SHP77 treated with DMSO at 0.1 percent for 48 hours (cell line): Measurements from ENCODE around the gene PLPPR5.
"Not testable (repeated sequence)": the region's sequence is repeated elsewhere in the genome, so short reads cannot be mapped to it uniquely, and the experiment has no call there.

Source experiments
- DNase-seq: peaks from one replicate; lab custom pipeline; 2025; lab: John Stamatoyannopoulos, UW

PLPPR5 gene, protein sequence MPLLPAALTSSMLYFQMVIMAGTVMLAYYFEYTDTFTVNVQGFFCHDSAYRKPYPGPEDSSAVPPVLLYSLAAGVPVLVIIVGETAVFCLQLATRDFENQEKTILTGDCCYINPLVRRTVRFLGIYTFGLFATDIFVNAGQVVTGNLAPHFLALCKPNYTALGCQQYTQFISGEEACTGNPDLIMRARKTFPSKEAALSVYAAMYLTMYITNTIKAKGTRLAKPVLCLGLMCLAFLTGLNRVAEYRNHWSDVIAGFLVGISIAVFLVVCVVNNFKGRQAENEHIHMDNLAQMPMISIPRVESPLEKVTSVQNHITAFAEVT

DNA sequence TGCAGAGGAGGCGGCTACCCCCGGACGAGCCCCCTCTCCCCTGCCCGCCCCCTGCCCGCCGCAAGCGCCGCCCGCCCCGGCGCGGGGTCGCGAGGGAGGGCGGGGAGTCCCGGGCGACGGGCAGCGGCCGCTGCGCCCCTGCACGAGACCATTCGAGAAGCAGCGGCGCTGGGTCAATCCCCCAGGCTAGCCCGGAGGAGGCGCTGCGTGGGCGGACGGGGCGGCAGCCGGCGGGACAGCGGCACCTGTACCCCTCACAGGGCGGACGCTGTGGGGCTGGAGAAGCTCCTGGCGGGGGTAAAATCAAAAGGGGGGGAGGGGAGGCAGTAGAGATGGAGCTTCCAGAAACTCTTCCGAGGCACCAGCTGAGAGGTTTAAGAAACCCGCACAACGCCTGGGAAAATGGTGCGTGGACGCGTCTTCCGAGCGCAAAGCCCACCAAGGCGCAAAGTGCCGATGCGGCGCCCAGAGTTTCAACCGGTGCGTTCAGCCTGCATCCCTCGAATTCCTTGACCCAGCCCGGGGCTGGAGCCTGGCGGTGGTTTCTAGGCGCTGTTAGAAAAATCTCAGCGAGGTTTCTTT lies at the start of gene PLPPR5:
Gene PLPPR5, minus strand, starts transcription at position 1 of the 582 bp plus-strand sequence. CDS start 190 bp downstream, outside the sequence.
- no peak for DNase-seq

DNA sequence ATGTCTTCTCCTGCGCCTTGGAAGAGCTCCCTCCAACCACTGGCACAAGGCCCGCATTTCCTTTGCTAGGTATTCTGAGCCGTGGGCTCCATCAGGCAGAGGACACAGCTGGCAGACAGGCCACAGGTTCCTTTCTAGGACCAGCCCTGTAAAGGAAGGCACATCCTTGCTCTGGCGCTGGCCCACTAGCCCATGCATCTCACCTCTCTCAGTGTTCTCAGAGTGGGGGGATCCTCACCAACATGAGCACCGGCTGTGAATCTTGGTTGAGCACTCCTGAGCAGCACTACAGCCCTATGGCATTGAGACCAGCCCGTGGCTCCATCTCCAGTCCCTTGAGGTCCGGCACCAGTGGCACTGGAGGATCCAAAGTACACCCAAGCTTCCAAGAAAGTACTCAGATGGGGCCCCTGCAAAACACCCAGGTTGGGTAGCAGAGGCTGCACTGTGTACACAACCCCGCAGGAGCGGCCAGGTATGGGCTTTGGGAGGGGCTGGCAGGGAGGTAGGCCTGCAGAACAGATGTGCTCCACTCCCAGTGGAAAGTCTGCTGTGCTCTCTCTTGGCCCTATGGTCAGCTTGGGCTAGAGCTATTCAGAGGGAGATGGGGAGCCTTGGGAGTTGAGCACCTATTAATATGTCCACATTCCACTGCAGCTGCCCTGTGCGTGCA lies 47.1 kb upstream of the PLPPR5 start:
- no peak for DNase-seq

DNA sequence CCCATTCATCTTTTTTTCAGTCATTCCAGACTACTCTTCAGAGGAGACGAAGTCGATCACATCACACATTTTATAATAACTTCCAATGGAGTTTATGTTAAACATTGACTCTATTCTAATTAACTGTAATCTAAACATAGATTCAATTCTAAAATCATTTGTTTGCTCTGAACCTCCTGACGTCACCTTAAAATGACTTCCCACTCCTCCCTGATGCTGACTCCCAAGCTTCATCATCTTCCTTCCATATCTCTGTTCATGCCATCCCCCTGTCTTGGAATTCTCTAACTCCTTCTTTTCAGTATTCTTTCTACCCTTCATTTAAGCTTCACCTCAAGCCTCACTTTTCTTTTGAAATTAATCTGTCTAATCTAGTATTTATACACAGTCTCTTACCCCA lies 45.1 kb upstream of the PLPPR5 start:
- no peak for DNase-seq

DNA sequence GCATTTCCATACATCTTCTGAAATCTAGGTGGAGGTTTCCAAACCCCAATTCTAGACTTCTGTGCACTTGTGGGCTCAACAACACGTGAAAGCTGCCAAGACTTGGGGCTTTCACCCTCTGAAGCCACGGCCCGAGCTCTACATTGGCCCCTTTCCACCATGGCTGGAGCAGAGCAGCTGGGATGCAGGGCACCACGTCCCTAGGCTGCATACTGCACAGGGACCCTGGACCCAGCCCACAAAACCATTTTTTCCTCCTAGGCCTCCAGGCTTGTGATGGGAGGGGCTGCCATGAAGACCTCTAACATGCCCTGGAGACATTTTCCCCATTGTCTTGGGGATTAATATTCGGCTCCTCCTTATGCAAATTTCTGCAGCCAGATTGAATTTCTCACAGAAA lies 32.1 kb upstream of the PLPPR5 start:
- not testable (repeated sequence) for DNase-seq

DNA sequence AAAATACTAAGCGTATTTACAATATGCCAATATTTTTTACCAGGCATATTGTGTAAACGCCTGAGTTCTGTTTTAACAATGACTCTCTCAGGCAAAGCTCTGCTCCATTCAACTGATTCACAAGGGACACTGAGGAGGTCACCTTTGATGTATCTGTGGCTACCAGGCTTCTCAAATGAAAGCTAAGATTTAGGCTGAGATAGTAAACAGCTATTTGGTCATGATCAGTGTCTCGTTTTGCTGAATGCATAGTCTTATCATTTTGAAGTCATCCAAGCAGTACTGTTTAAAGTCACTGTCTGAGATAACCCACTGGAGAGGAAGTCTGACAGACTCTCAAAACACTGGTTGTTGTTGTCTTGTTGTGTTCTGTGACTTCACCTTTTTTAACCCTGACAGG lies 13.7 kb upstream of the PLPPR5 start:
- no peak for DNase-seq

DNA sequence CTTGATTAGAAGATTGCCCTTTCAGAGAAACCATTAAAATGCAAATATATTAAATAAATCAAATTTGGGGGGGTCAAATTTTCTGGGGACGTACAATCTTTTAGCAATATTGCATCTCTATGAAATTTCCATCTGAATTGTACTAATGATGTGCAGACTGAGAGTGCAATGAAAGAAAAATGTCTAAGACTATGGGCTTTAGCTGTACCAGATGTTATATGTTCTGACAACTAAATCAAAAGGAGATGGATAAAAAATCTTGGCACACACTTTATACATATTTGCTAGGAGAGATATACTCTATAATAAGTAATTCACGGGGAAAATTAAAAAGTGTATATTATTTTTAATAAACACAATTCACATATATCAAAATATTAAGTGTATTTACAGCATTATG lies 13.0 kb upstream of the PLPPR5 start:
- no peak for DNase-seq

DNA sequence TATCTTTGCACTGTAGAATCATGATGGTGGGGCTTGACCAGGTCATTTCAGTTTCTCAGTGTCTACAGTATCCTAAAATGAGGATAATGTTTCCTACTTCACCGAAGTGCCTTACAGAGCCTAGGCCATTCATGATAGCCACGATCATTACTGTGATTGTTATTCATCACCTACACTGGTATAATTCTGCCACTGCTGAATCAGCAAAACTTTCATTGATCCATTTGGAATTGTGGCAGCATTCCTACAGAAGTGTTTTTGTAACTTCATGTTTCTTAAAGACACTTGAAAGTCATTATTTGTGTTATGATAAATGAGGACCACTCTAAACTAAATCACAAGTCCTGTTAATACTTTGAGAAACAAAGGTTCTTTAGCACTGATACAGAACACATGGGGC lies 6.0 kb upstream of the PLPPR5 start:
- no peak for DNase-seq

DNA sequence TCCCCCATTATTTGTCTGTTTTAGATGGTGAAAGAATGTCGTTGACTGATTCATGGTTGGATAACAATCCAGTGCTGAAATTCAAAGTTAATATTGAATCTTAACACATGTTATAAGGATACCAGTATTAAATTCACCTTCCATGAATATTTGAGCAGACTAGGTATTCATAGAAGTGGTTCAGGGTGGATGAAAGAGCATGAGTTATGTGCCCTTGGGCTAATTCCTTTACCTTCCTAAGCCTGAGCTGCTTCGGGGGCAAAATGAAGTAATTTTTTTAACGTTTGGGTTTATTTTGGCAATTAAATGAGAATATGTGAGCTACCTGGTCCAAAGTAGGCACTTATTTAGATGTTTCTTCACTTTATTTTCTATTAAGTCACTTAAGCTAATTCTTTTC lies 2.7 kb upstream of the PLPPR5 start:
- no peak for DNase-seq

DNA sequence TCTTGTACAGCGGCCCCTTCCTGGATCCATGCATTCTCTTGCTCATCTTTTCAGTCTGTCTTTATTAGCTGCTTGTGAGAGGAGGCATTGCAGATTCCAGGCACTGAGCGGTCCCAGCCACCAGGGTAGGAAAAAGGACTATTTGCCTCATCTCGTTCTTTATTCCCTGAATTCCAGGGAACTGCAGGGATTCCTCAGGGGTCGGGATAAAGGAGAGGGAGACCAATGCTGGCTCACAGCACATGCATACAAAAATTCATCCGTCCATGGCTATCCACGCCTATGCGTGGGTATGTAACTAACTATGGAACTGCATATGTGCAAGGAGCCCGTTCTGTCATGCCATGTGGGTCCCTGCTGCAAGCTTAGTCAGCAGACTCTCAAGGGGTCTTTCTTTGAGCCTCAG lies 879 bp upstream of the PLPPR5 start:
- no peak for DNase-seq

DNA sequence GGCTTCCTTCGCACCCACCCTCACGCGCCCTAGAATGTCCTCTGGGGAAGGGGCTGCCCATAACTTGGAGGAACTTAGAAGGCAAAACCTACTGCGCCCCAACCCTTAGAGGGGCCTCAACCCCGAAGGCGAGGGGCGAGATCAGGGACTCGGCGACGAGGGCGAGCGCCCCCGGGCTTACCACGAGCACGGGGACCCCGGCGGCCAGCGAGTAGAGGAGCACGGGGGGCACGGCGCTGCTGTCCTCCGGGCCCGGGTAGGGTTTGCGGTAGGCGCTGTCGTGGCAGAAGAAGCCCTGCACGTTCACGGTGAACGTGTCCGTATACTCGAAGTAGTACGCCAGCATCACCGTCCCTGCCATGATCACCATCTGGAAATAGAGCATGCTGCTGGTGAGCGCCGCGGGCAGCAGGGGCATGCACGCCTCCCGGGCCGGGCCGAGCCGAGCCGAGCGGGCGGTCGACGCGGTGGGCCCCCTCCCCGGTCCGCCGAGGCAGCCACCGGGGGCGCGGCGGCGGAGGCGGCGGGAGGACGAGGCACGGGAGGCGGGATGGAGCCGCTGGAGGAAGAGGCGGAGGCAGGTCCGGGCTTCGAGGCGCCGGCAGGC lies 304 bp downstream of the PLPPR5 start:
- DNase-seq = no peak

DNA sequence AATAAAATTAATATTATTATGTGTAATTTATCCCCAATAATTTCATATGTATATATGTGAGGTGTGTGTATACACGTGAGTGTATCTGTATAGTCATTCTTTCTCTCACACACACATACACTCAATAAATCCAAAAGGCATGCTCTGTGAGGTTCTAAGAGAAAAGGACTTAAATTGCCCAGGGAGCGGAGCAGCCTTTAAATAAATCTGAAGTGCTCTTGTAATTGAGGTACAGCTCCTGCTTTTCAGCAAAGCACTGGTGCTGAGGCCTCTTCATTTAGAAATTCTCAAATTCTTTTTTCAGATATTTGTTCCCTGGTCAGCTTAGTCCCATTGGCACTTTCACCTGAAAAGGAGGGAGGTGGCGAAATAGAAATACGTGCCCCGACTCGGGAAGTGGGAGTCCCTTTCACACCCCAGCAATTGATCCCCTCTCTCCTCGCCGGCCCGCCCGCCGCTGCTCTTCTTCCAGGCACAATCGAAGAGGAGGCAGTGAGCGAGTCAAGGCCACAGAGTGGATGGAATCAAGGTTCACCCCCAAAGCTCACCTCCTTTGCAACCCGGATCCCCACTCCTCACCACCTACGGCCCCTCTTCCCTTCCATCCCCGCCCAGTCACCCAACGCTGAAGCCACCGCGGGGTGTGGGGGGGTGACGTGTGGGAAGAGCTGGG lies 944 bp downstream of the PLPPR5 start:
- DNase-seq = no peak

DNA sequence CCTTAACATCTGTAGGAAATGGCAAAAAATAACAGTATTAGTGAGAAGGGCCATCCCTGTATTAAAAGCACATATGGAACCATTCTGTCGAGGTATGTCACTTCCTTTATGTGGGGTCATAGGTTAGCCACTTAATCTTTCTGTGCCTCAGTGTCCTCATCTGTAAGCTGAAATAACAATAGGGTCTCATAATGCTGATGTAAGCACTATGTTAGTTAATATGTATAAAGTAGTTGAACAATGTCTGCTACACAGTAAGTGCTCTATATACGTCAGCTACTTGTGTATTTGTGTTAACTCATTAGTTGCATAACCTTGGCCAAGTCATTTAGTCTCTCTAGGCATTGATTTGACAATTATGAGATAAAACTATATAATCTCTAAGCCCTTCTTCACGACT lies 11.8 kb downstream of the PLPPR5 start:
- no peak for DNase-seq

DNA sequence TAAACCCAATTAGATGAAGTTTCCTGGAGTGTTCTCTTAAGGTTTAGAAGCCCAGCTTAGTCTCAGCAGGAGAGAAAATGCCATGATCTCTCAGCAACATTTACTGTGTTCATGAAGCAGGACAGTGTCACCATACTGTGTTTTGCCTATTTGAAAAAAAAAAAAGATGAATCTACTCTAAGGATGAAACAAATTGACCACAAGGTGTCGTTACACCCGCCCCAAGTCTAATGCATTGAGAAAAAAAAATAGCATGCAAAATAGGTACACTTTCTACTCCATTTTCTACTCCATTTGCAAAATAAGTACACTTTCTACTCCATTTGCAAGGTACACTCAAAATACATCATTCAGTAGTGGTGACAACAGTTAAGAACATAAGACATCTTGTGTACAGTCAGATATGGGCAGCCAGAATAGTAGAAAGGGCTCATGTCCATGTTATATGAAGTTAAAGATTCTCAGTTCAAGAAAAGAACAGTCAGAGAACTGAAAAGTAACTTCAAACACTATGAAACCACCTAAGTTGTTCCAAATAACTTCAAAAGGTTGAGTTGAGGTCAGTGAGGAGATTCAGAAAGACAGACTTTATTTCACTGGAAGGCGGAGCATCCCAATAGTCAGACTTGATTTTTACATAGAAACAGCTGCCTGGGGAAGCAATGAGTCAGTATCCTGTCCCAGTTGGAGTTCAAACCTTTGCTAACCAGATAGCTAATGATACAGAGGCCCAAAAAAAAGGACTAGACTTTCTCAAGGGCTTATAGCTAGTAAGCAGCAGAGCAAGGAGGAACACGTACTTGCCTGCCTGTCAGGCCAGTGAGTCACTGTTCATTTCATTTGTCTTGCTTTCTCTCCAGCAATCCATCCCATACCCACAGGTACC lies 13.3 kb downstream of the PLPPR5 start:
- no peak for DNase-seq

DNA sequence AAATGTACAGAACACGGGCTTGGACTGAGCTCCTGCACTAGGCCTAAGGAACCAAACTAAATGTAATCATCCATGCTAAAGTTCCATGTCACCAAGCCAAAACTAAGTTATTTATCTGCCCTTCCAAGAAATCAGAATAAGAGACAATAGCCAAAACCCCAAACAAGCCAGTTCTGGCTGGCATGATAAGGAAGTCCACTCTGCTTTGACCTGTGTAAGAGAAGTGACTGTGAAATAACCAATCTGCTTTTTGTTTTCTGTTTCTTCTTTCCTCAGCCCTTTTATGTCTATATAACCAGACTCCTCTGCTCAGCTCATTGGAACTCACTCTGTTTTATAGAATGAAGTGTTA lies 15.1 kb downstream of the PLPPR5 start:
- DNase-seq = no peak

DNA sequence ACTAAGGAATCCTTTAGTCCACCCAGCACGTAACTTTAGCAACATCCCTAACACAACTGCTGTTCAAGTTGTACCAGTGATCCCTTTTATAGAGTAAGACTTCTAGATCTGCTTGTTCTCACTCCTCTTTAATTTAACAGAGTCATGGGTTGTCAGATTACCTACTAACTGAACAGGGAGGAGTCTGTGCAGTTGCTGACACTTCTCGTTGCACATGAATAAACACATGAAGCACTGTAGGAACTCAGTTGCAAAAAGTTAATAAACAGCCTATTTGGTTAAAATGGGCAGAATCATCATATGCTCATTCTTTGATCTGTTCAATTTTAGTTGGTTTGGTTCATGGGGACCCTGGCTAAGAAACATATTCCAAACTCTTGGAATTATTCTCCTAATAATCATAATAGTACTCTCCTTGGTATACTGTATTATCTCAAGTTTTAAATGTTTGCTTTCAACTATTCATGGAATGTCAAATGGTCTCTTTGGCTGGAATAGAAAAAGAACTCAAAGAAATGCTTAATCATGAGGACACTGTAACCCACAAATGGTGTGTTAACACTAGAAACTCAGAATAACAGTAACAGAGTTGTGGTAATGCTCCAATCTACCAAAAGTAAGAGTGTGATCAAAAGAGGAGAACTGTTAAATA lies 15.6 kb downstream of the PLPPR5 start:
- DNase-seq = no peak

DNA sequence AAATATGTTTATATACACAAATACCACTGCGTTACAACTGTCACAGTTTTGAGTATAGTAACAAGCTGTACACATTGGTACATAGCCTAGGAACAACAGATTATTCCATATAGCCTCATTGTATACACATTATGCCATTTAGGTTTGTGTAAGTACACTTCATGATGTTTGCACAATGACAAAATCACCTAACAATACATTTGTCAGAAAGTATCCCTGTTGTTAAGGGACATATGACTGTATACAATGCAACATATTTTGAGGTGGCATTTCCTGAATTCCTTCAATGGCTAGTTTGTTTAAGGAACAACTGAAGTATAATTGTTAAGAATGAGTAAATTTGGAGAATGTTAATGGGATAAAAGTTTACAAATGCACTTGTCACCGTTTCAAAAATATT lies 19.0 kb downstream of the PLPPR5 start:
- DNase-seq = no peak

DNA sequence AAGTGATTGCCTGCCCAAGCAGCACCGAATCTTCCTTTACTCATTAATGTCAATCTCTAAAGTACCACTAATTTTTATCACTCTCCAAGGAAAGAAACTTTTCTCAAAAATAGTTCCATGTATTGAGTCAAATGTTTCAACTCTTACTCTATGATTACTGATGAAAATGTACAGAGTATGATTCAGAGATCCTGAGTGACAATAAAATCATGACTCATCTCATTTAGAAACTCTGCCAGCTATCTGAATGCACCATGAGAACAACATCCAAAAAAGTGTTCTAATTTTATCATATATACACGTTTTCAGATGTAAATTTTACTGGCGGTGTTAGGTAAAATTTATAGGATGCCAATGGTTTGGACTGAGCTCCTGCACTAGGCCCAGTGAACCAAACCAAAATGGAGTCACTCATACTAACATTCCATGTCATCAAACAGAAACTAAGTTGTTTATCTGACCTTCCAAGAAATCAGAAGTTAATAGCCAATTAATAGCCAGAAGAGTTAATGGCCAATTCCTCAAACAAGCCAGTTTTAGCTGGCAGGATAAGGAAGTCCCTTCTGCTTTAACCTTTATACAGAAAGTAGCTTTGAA lies 22.6 kb downstream of the PLPPR5 start:
- no peak for DNase-seq

DNA sequence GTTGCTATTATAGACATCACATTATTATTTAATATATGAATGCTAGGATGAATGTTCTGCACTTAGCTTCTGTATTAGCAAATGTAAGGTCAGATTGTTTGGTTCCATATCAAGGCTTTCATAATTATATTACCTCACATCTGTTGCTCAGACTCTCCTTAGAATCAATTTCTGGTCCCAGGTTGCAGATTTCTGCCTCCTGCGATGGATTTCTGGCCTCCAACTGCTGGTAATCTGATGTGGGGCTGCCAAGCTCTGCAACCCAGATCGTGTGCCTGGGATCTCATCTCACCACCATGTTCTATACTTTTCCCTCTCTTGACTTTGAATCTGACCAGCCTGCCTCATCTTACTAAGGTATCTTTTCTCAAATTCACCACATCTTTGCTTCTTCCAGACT lies 25.2 kb downstream of the PLPPR5 start:
- no peak for DNase-seq

DNA sequence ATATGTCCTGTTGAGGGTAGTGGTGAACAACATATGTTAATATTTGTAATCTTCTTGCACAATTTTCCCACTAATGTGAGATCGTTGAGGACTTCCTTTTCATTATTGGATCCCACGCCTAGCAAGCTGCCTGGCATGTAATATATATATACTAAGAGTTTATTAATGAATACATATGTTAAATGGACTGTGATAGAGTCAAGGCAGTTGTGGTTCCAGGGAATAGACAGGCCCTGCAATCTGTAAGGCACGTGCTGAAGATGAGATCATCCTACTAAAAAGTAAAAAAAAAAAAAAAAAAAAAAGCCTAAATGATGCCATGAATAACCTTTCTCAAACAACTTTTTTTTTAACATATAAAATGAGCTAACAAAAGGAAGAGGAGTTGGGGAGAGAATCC lies 28.9 kb downstream of the PLPPR5 start:
- no peak for DNase-seq

DNA sequence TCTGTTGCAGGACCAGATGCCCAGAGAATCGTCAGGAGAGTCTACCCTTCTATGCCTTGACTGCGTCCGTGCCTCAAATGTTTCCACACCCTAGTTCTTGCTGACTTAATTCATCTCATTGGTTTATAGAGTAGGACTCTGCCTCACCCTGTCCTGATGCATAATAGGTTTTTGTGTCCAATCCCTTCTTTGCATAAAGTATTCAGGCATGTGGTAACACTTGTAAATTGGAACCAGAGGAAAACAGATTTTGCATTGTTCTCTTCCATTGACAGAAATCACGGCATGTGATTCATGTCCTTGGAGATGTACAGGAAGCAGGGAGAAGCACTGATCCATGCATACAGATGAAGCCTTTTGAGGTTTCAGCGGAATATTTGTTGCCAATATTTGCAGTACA lies 29.5 kb downstream of the PLPPR5 start:
- DNase-seq = no peak
